Skin epidermis (tissue), 12 donors: ENCODE data around the gene ATP6V1A.

Experiments
- H3K27ac ChIP-seq, 21 experiments: fragments of 200-600 bp; sonication (generic) in 11 of 21; one replicate each; pipeline ENCODE4 v1.5.0; 2020; ENCODE audit warnings: mild to moderate bottlenecking in 3 of 21, inconsistent platforms in 2 of 21, moderate library complexity in 2 of 21
- H3K4me3 ChIP-seq, 7 experiments: fragments of 200-600 bp; sonication (generic) in 2 of 7; one replicate each; pipeline ENCODE4 v1.5.0; 2020; ENCODE audit warnings: inconsistent platforms in 2 of 7, mild to moderate bottlenecking in 2 of 7, moderate library complexity in 1 of 7

Gene ATP6V1A

DNA sequence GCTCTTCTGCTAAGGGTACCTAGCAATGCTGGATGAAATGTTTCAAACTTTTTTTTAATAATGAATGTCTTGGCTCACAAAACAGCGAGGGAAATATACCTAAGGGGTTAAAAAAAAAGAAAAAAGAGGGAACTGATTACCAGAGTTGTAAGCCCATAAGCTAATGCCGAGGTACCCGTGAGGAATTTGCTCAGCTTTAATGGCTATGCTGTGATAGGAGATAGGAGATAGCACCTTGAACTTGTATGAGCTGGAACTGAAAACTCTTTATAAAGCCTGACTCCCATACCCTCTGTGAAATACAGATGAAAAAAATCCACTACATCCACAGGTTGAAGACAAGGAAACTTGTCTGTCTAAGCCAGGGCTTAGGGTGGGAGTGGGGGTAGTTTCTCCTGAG is 105.7 kb downstream of the ATP6V1A start:
- no peak overlapping the region for H3K4me3 ChIP-seq
- no peak overlapping the region for H3K27ac ChIP-seq
